Ishikawa (cell line): ENCODE measurements around the gene CCDC177.

Experiments used
- CEBPB ChIP-seq: IDR thresholded peaks from 2 replicates; pipeline ENCODE4 v1.6.1; 2012
- CREB1 ChIP-seq: IDR thresholded peaks from 2 replicates; pipeline ENCODE4 v1.6.1; 2012; ENCODE audit warnings: low read depth
- EGR1 ChIP-seq: IDR thresholded peaks from 2 replicates; pipeline ENCODE4 v1.6.1; 2012
- EP300 ChIP-seq: IDR thresholded peaks from 2 replicates; pipeline ENCODE4 v1.6.1; 2012; ENCODE audit warnings: borderline replicate concordance
- FOXM1 ChIP-seq: IDR thresholded peaks from 2 replicates; pipeline ENCODE4 v1.6.1; 2012; ENCODE audit warnings: low read depth, borderline replicate concordance
- MAX ChIP-seq: IDR thresholded peaks from 2 replicates; pipeline ENCODE4 v1.6.1; 2012
- NFIC ChIP-seq: IDR thresholded peaks from 2 replicates; pipeline ENCODE4 v1.6.1; 2012
- RAD21 ChIP-seq: IDR thresholded peaks from 2 replicates; pipeline ENCODE4 v1.6.1; 2012; ENCODE audit warnings: low read depth
- REST ChIP-seq: IDR thresholded peaks from 2 replicates; pipeline ENCODE4 v1.6.1; 2012; ENCODE audit warnings: low read depth, mild to moderate bottlenecking
- TAF1 ChIP-seq: IDR thresholded peaks from 2 replicates; pipeline ENCODE4 v1.6.1; 2012; ENCODE audit warnings: low read depth, mild to moderate bottlenecking
- TCF12 ChIP-seq: IDR thresholded peaks from 2 replicates; pipeline ENCODE4 v1.6.1; 2012; ENCODE audit warnings: low read depth
- TEAD4 ChIP-seq: IDR thresholded peaks from 2 replicates; pipeline ENCODE4 v1.6.1; 2012
- USF1 ChIP-seq: IDR thresholded peaks from 2 replicates; pipeline ENCODE4 v1.6.1; 2012
- YY1 ChIP-seq: IDR thresholded peaks from 2 replicates; pipeline ENCODE4 v1.6.1; 2012; ENCODE audit warnings: low read depth
- ZBTB7A ChIP-seq: IDR thresholded peaks from 2 replicates; pipeline ENCODE4 v1.6.1; 2012; ENCODE audit warnings: low read depth

Gene CCDC177

GRCh38 chr14:69567563-69567962 is 7.1 kb downstream of the CCDC177 start:
- TF ChIP-seq MAX (no peak), NFIC (no peak), RAD21 (no peak), REST (peak; percentile 75)

GRCh38 chr14:69561893-69562292 is 12.8 kb downstream of the CCDC177 start:
- no peak for TF ChIP-seq TEAD4
- no peak for TF ChIP-seq EP300
- TF ChIP-seq RAD21: no peak
- TF ChIP-seq CREB1: no peak

- TF ChIP-seq EP300: no peak
- no peak for TF ChIP-seq EGR1
- no peak for TF ChIP-seq USF1
Observed at GRCh38 chr14:69560826-69561225, 13.8 kb downstream of the CCDC177 start.

GRCh38 chr14:69559581-69560011 is 15.1 kb downstream of the CCDC177 start:
- no peak for TF ChIP-seq YY1
- TF ChIP-seq FOXM1: no peak
- TF ChIP-seq USF1: no peak
- TF ChIP-seq REST: no peak
- no peak for TF ChIP-seq RAD21
- TF ChIP-seq CEBPB: no peak
- TF ChIP-seq ZBTB7A: no peak
- TF ChIP-seq EGR1: no peak
- TF ChIP-seq NFIC: no peak
- no peak for TF ChIP-seq EP300
- no peak for TF ChIP-seq CREB1
- TF ChIP-seq TAF1: no peak
- TF ChIP-seq TCF12: no peak

GRCh38 chr14:69558774-69559173 is 15.9 kb downstream of the CCDC177 start:
- no peak for TF ChIP-seq YY1
- TF ChIP-seq TCF12: no peak
- no peak for TF ChIP-seq TEAD4
- no peak for TF ChIP-seq MAX
- no peak for TF ChIP-seq CREB1
- TF ChIP-seq USF1: no peak
- no peak for TF ChIP-seq EGR1
- TF ChIP-seq REST: no peak
- no peak for TF ChIP-seq NFIC
- no peak for TF ChIP-seq RAD21
- TF ChIP-seq TAF1: no peak
- TF ChIP-seq EP300: no peak
